HEK293 (cell line): ENCODE results near the gene SLC39A3.
A peak's percentile ranks its signal among the peaks of the same experiment; 100 is the strongest.

Source experiments
- CTCF ChIA-PET: fragments of 350-600 bp; formaldehyde crosslinking; extraction: SDS; loops from one replicate; lab custom pipeline; 2021; ENCODE audit warnings: antibody characterized with exemption; lab: Yijun Ruan, JAX
- POLR2A ChIA-PET: fragments of 300-600 bp; formaldehyde crosslinking; extraction: SDS; loops from one replicate; lab custom pipeline; 2020; ENCODE audit warnings: antibody characterized with exemption, inconsistent platforms; lab: Yijun Ruan, JAX
- H3K27ac ChIP-seq: fragments of 200-500 bp; sonication (Bioruptor generic); 2 replicates; pipeline ENCODE4 v1.5.1; 2014; ENCODE audit warnings: low read depth, low read length, control low read depth, inconsistent platforms; ENCODE audit errors: extremely low read depth
- H3K36me3 ChIP-seq, 2 experiments: fragments of 200-500 bp in 1 of 2; sonication (Bioruptor generic) in 1 of 2; 1 replicate in 1 of 2; 2 replicates in 1 of 2; pipeline ENCODE4 v1.5.1; 2014 to 2017; ENCODE audit warnings: inconsistent platforms in 2 of 2, low read length in 2 of 2; ENCODE audit not compliant: control insufficient read depth in 2 of 2, insufficient read depth in 1 of 2
- H3K4me1 ChIP-seq: fragments of 200-500 bp; sonication (Bioruptor generic); 2 replicates; pipeline ENCODE4 v1.5.1; 2014; ENCODE audit warnings: mild to moderate bottlenecking, low read length, inconsistent platforms; ENCODE audit not compliant: control insufficient read depth, insufficient read depth
- H3K4me3 ChIP-seq: 2 replicates; pipeline ENCODE4 v1.5.1; 2011; ENCODE audit warnings: low read depth, mild to moderate bottlenecking, control low read depth, low read length, moderate library complexity
- H3K9me3 ChIP-seq: fragments of 200-500 bp; sonication (Bioruptor generic); 2 replicates; pipeline ENCODE4 v1.5.1; 2014; ENCODE audit warnings: low read depth, low read length, inconsistent platforms; ENCODE audit not compliant: control insufficient read depth, insufficient read depth
- ATF2 ChIP-seq: fragments of 450-650 bp; formaldehyde crosslinking; IDR thresholded peaks from 2 replicates; pipeline ENCODE4 v1.5.1; 2016; ENCODE audit warnings: missing biosample characterization, missing genetic modification characterization, low read depth
- ZBTB10 ChIP-seq: fragments of 450-650 bp; formaldehyde crosslinking; IDR thresholded peaks from 2 replicates; pipeline ENCODE4 v1.5.1; 2016; ENCODE audit warnings: missing biosample characterization, missing genetic modification characterization
- ZBTB17 ChIP-seq: fragments of 450-650 bp; formaldehyde crosslinking; IDR thresholded peaks from 2 replicates; pipeline ENCODE4 v1.5.1; 2016; ENCODE audit warnings: missing biosample characterization, missing genetic modification characterization
- ZNF138 ChIP-seq: fragments of 450-650 bp; formaldehyde crosslinking; IDR thresholded peaks from 2 replicates; pipeline ENCODE4 v1.5.1; 2016; ENCODE audit warnings: missing biosample characterization, missing genetic modification characterization, borderline replicate concordance
- ZNF157 ChIP-seq: fragments of 450-650 bp; formaldehyde crosslinking; IDR thresholded peaks from 2 replicates; pipeline ENCODE4 v1.5.1; 2016; ENCODE audit warnings: missing biosample characterization, missing genetic modification characterization
- ZNF2 ChIP-seq: fragments of 450-650 bp; formaldehyde crosslinking; IDR thresholded peaks from 2 replicates; pipeline ENCODE4 v1.5.1; 2016; ENCODE audit warnings: missing biosample characterization, missing genetic modification characterization
- ZNF530 ChIP-seq: fragments of 450-650 bp; formaldehyde crosslinking; IDR thresholded peaks from 2 replicates; pipeline ENCODE4 v1.5.1; 2016; ENCODE audit warnings: low read depth, missing biosample characterization, missing genetic modification characterization
- ZNF548 ChIP-seq: fragments of 450-650 bp; formaldehyde crosslinking; IDR thresholded peaks from 2 replicates; pipeline ENCODE4 v1.5.1; 2016; ENCODE audit warnings: missing biosample characterization, missing genetic modification characterization
- ZNF558 ChIP-seq: fragments of 450-650 bp; formaldehyde crosslinking; IDR thresholded peaks from 2 replicates; pipeline ENCODE4 v1.5.1; 2016; ENCODE audit warnings: missing biosample characterization, missing genetic modification characterization
- ZNF639 ChIP-seq: fragments of 450-650 bp; formaldehyde crosslinking; IDR thresholded peaks from 2 replicates; pipeline ENCODE4 v1.5.1; 2016; ENCODE audit warnings: missing biosample characterization, missing genetic modification characterization
- ZNF776 ChIP-seq: fragments of 450-650 bp; formaldehyde crosslinking; IDR thresholded peaks from 2 replicates; pipeline ENCODE4 v1.5.0; 2017; ENCODE audit warnings: missing biosample characterization, missing genetic modification characterization, borderline replicate concordance
- ZNF843 ChIP-seq: fragments of 450-650 bp; formaldehyde crosslinking; IDR thresholded peaks from 2 replicates; pipeline ENCODE4 v1.5.1; 2016; ENCODE audit warnings: missing biosample characterization, missing genetic modification characterization
- TF ChIP-seq, protein P1 (sequence below): fragments of 450-650 bp; formaldehyde crosslinking; IDR thresholded peaks from 2 replicates; pipeline ENCODE4 v1.5.1; 2016; ENCODE audit warnings: missing biosample characterization, missing genetic modification characterization
- TF ChIP-seq, protein P2 (sequence below): sonication (generic); formaldehyde crosslinking; IDR thresholded peaks from 2 replicates; pipeline ENCODE4 v1.8.1; 2022; ENCODE audit warnings: mild to moderate bottlenecking, moderate library complexity, missing genetic modification reagents

SLC39A3 gene

GRCh38 chr19:2774083-2774679 lies 34.4 kb upstream of the SLC39A3 start:
- Histone ChIP-seq H3K36me3 (peaks cover 0 to 54% of the 10 kb centered on the region in 2 experiments; a peak in 2 of 3 replicates), H3K4me1 (peaks cover 3% of the 10 kb centered on the region; the same call in 1 of the 2 replicates), H3K9me3 (no peaks in the 10 kb centered on the region), H3K4me3 (no peak overlapping the region), H3K27ac (no peak overlapping the region)
- CTCF ChIA-PET: interaction anchor here (0.6 kb wide), 1 partner anchor 1114 kb away, joined by 3 read pairs; no protein-coding TSS in a partner anchor
- no peak for TF ChIP-seq ZNF530
- TF ChIP-seq ZNF2 (tag by site-specific recombination): no peak
- TF ChIP-seq ZNF548: 0 out of 2 replicates have a peak, but pooled peaks have one; percentile 41
- no peak for TF ChIP-seq ZBTB10 (tag by site-specific recombination)
- no peak for TF ChIP-seq ZNF157
- peak; percentile 97 for TF ChIP-seq ZNF558 (tag by site-specific recombination)
- TF ChIP-seq ZNF776 (tag by site-specific recombination): no peak
- POLR2A ChIA-PET: no interaction called here

- Histone ChIP-seq H3K4me1 (no peaks in the 10 kb centered on the region), H3K36me3 (peaks cover 0 to 56% of the 10 kb centered on the region in 2 experiments; a peak in 2 of 3 replicates), H3K9me3 (no peaks in the 10 kb centered on the region)
- CTCF ChIA-PET: no interaction called here
- TF ChIP-seq ZNF776 (tag by site-specific recombination) (no peak), ATF2 (tag by site-specific recombination) (peak; percentile 42; the same call in 1 of the 2 replicates), ZBTB17 (tag by site-specific recombination) (no peak), ZNF639 (tag by site-specific recombination) (no peak), ZNF843 (tag by site-specific recombination) (no peak), ZNF138 (tag by site-specific recombination) (no peak)
- TF ChIP-seq, protein P1, sequence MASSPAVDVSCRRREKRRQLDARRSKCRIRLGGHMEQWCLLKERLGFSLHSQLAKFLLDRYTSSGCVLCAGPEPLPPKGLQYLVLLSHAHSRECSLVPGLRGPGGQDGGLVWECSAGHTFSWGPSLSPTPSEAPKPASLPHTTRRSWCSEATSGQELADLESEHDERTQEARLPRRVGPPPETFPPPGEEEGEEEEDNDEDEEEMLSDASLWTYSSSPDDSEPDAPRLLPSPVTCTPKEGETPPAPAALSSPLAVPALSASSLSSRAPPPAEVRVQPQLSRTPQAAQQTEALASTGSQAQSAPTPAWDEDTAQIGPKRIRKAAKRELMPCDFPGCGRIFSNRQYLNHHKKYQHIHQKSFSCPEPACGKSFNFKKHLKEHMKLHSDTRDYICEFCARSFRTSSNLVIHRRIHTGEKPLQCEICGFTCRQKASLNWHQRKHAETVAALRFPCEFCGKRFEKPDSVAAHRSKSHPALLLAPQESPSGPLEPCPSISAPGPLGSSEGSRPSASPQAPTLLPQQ (tag by site-specific recombination): no peak
- TF ChIP-seq, protein P2, sequence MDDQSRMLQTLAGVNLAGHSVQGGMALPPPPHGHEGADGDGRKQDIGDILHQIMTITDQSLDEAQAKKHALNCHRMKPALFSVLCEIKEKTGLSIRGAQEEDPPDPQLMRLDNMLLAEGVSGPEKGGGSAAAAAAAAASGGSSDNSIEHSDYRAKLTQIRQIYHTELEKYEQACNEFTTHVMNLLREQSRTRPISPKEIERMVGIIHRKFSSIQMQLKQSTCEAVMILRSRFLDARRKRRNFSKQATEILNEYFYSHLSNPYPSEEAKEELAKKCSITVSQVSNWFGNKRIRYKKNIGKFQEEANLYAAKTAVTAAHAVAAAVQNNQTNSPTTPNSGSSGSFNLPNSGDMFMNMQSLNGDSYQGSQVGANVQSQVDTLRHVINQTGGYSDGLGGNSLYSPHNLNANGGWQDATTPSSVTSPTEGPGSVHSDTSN (CRISPR knock-in tag): no peak
- TF ChIP-seq, all 188 proteins: peak for 1
- Histone ChIP-seq H3K27ac (no peak overlapping the region), H3K4me3 (no peak overlapping the region)
- POLR2A ChIA-PET: no interaction called here
Measured at GRCh38 chr19:2771786-2772674, 32.2 kb upstream of the SLC39A3 start.
